Measurements from ENCODE around the gene ERCC4. TPM values are rescaled to one million over a fixed set of nuclear protein-coding genes. Genes with fewer than 3 reads are reported as not detected.

The ERCC4 gene
- total and polyA plus RNA-seq, 2 experiments from 2014 or later, result 5.4 to 21.6 TPM

- peaks cover 14% of the 10 kb centered on the region; the same call in 1 of the 2 replicates for H3K36me3 ChIP-seq (ENCODE audit: insufficient read depth)
- no peak overlapping the region for H2AFZ ChIP-seq
- no peak overlapping the region for H3K4me3 ChIP-seq
- H3K27ac Mint-ChIP-seq, result no peak overlapping the region
- H3F3A ChIP-seq (replicated peaks; ENCODE audit: low read depth), result no peaks in the 10 kb centered on the region
- DNase-seq (ENCODE audit: low spot score), result no peak
- H3K36me3 Mint-ChIP-seq (ENCODE audit: low read depth), result peaks cover 11% of the 10 kb centered on the region; the same call in 2 of the 3 replicates
- no peak overlapping the region for H3K27ac ChIP-seq (ENCODE audit: low read depth)
- H3K79me2 ChIP-seq (replicated peaks; ENCODE audit: insufficient read depth), result no peaks in the 10 kb centered on the region
- H4K20me1 ChIP-seq (replicated peaks; ENCODE audit: insufficient read depth), result no peaks in the 10 kb centered on the region
- H3K4me1 ChIP-seq (ENCODE audit: insufficient read depth), result no peaks in the 10 kb centered on the region
- TF ChIP-seq CREB1 (CRISPR knock-in tag; IDR thresholded peaks at IDR 0.05; ENCODE audit: low read depth) (no peak), JUNB (IDR thresholded peaks at IDR 0.05; ENCODE audit: unreplicated experiment) (no peak), EZH2phosphoT487 (IDR thresholded peaks at IDR 0.05; ENCODE audit: unreplicated experiment) (no peak), ZNF114 (CRISPR knock-in tag; IDR thresholded peaks at IDR 0.05) (no peak), ZNF331 (CRISPR knock-in tag; IDR thresholded peaks at IDR 0.05; ENCODE audit: low read depth) (no peak), ETS1 (IDR thresholded peaks at IDR 0.05) (no peak), STAT1 (IDR thresholded peaks at IDR 0.05; ENCODE audit: unreplicated experiment) (no peak), ZNF462 (CRISPR knock-in tag; IDR thresholded peaks at IDR 0.05) (no peak), CTCF (conservative IDR thresholded peaks at IDR 0.05; ENCODE audit: low read depth in 2 of 2) (no peak), EZH2 (IDR thresholded peaks at IDR 0.05; ENCODE audit: low read depth, unreplicated experiment) (no peak), NANOG (IDR thresholded peaks at IDR 0.05; ENCODE audit: borderline replicate concordance) (no peak), POLR2AphosphoS5 (IDR thresholded peaks at IDR 0.05; ENCODE audit: low read depth) (no peak)
- TF ChIP-seq, protein P1, sequence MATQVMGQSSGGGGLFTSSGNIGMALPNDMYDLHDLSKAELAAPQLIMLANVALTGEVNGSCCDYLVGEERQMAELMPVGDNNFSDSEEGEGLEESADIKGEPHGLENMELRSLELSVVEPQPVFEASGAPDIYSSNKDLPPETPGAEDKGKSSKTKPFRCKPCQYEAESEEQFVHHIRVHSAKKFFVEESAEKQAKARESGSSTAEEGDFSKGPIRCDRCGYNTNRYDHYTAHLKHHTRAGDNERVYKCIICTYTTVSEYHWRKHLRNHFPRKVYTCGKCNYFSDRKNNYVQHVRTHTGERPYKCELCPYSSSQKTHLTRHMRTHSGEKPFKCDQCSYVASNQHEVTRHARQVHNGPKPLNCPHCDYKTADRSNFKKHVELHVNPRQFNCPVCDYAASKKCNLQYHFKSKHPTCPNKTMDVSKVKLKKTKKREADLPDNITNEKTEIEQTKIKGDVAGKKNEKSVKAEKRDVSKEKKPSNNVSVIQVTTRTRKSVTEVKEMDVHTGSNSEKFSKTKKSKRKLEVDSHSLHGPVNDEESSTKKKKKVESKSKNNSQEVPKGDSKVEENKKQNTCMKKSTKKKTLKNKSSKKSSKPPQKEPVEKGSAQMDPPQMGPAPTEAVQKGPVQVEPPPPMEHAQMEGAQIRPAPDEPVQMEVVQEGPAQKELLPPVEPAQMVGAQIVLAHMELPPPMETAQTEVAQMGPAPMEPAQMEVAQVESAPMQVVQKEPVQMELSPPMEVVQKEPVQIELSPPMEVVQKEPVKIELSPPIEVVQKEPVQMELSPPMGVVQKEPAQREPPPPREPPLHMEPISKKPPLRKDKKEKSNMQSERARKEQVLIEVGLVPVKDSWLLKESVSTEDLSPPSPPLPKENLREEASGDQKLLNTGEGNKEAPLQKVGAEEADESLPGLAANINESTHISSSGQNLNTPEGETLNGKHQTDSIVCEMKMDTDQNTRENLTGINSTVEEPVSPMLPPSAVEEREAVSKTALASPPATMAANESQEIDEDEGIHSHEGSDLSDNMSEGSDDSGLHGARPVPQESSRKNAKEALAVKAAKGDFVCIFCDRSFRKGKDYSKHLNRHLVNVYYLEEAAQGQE (IDR thresholded peaks at IDR 0.05; ENCODE audit: unreplicated experiment), result no peak
- H3K4me3 Mint-ChIP-seq, result no peak overlapping the region
- H3K9me3 Mint-ChIP-seq, result no peaks in the 10 kb centered on the region
- no peaks in the 10 kb centered on the region for H3K9me2 ChIP-seq (ENCODE audit: insufficient read depth)
- H3K27me3 Mint-ChIP-seq (ENCODE audit: insufficient read depth, low read depth, poor library complexity), result peaks cover 2% of the 10 kb centered on the region
- H3K4me1 Mint-ChIP-seq, result no peaks in the 10 kb centered on the region
- H3K27me3 ChIP-seq (ENCODE audit: insufficient read depth), result no peaks in the 10 kb centered on the region
- ATAC-seq, result no peak
- no peak overlapping the region for H3K4me2 ChIP-seq
Measured at GRCh38 chr16:13931845-13932244, 11.9 kb downstream of the ERCC4 start.

Measured in GM23338 (cell line).